ENCODE measurements around the gene MIDN.

- TF ChIP-seq POLR2A (IDR thresholded peaks at IDR 0.05) (no peak), CTCF (IDR thresholded peaks at IDR 0.05) (no peak)
These were observed 15.2 kb upstream of the MIDN start for GRCh38 chr19:1233115-1233667.

All from suprapubic skin (tissue), 3 donors.